Gastrocnemius medialis (tissue), 4 donors: Measurements from ENCODE around the gene ADM5. TPM values are rescaled to one million over a fixed set of nuclear protein-coding genes. Genes with fewer than 3 reads are reported as not detected.
"Not testable (repeated sequence)": the region's sequence is repeated elsewhere in the genome, so short reads cannot be mapped to it uniquely, and the experiment has no call there.

Experiments
- ATAC-seq, 2 donors: fragments of 150-250 bp; one replicate each; pipeline ENCODE4 v1.9.1; 2016
- DNase-seq, 2 donors: peaks; one replicate each; pipeline ENCODE4 v3.0.0-alpha.2; 2019
- H3K27ac ChIP-seq, 4 donors: fragments of 200-600 bp; sonication (generic); 1 replicate in 1 of 4; 2 replicates in 3 of 4; pipeline ENCODE4 v1.5.1; 2016 to 2018; ENCODE audit warnings: mild to moderate bottlenecking in 2 of 4, moderate library complexity in 1 of 4
- H3K27me3 ChIP-seq, 3 donors: fragments of 200-600 bp; sonication (generic) in 2 of 3; 1 replicate in 1 of 3; 2 replicates in 2 of 3; pipeline versions ENCODE4 v1.5.1 to v1.6.0; 2016 to 2019; ENCODE audit warnings: mild to moderate bottlenecking in 1 of 3, moderate library complexity in 1 of 3
- H3K36me3 ChIP-seq, 2 donors: fragments of 200-600 bp; sonication (generic) in 1 of 2; one replicate each; pipeline ENCODE4 v1.5.1; 2017 to 2018
- H3K4me1 ChIP-seq, 2 donors: fragments of 200-600 bp; sonication (generic) in 1 of 2; one replicate each; pipeline ENCODE4 v1.5.1; 2016 to 2017; ENCODE audit warnings: mild to moderate bottlenecking in 2 of 2
- H3K4me3 ChIP-seq, 4 donors: fragments of 200-600 bp; sonication (generic) in 3 of 4; 1 replicate in 1 of 4; 2 replicates in 3 of 4; pipeline ENCODE4 v1.5.1; 2016 to 2019; ENCODE audit warnings: mild to moderate bottlenecking in 2 of 4
- H3K9me3 ChIP-seq, 3 donors: fragments of 200-600 bp; sonication (generic) in 2 of 3; 1 replicate in 1 of 3; 2 replicates in 2 of 3; pipeline ENCODE4 v1.5.1; 2016 to 2019
- POLR2A ChIP-seq, 2 donors: fragments of 450-650 bp; IDR thresholded peaks; one replicate each; pipeline ENCODE4 v1.6.1; 2017; ENCODE audit warnings: antibody characterized with exemption in 2 of 2, mild to moderate bottlenecking in 2 of 2, moderate library complexity in 2 of 2
- in situ Hi-C, 4 donors: fragments of 200-750 bp; cut with MboI; loops; one replicate each; pipeline versions ENCODE4 v1.15.0 to v1.8.0; 2017; ENCODE audit warnings: low sequenced_read_pairs in 4 of 4
- intact Hi-C: fragments of 100-400 bp; cut with DNase I; formaldehyde crosslinking; loops from one replicate; pipeline ENCODE4 v1.15.1; 2023; ENCODE audit warnings: low total_unique reads
- total RNA-seq, 4 donors: library from RNA; depleted of rRNA; stranded (reverse); fragments of >200 nt; gene quantifications; one replicate each; pipeline versions ENCODE4 v1.1.0 to v1.2.3, GENCODE V29; 2016
- TF ChIP-seq, protein P1 (sequence below), 5 experiments: fragments of 450-650 bp in 3 of 5; fragments of 200-600 bp in 2 of 5; sonication (generic) in 2 of 5; IDR thresholded peaks in 4 of 5; conservative IDR thresholded peaks in 1 of 5; 1 replicate in 4 of 5; 2 replicates in 1 of 5; pipeline ENCODE4 v1.5.1; 2016 to 2019; ENCODE audit warnings: antibody characterized with exemption in 5 of 5, mild to moderate bottlenecking in 3 of 5, moderate library complexity in 3 of 5

ADM5 gene
- total RNA-seq, 4 donors from 2014 or later: 1.0 to 2.1 (median 1.4) TPM; not detected in 1

DNA sequence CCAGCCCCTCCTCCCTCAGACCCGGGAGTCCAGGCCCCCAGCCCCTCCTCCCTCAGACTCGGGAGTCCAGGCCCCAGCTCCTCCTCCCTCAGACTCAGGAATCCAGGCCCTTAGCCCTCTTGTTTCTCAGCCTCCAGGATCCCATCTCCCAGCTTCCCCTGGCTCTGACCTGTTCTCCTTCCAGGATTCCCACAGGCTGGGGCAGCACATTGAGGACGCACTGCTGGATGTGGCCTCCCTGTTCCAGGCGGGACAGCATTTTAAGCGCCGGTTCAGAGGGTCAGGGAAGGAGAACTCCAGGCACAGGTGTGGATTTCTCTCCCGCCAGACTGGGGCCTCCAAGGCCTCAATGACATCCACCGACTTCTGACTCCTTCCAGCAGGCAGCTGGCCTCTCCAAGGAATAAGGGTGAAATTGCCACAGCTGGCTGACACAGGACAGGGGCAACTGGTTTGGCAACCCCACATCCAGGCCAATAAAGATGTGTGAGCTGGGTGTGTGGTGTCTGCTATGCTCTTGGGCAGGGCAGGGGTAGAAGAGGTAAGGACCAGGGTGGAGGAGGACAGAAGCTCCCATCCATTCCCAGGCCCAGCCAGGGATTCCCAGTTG, 23.9 kb downstream of the ADM5 start:
- H3K27me3 ChIP-seq: no peaks in the 10 kb centered on the region
- no peaks in the 10 kb centered on the region for H3K9me3 ChIP-seq
- H3K4me1 ChIP-seq: no peaks in the 10 kb centered on the region
- no peak for TF ChIP-seq POLR2A (IDR thresholded peaks at IDR 0.05)
- TF ChIP-seq, protein P1, sequence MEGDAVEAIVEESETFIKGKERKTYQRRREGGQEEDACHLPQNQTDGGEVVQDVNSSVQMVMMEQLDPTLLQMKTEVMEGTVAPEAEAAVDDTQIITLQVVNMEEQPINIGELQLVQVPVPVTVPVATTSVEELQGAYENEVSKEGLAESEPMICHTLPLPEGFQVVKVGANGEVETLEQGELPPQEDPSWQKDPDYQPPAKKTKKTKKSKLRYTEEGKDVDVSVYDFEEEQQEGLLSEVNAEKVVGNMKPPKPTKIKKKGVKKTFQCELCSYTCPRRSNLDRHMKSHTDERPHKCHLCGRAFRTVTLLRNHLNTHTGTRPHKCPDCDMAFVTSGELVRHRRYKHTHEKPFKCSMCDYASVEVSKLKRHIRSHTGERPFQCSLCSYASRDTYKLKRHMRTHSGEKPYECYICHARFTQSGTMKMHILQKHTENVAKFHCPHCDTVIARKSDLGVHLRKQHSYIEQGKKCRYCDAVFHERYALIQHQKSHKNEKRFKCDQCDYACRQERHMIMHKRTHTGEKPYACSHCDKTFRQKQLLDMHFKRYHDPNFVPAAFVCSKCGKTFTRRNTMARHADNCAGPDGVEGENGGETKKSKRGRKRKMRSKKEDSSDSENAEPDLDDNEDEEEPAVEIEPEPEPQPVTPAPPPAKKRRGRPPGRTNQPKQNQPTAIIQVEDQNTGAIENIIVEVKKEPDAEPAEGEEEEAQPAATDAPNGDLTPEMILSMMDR (IDR thresholded peaks at IDR 0.05 in 4 of 5, conservative IDR thresholded peaks at IDR 0.05 in 1 of 5): no peak
- H3K4me3 ChIP-seq: no peak overlapping the region
- H3K36me3 ChIP-seq: no peaks in the 10 kb centered on the region
- DNase-seq (no peak), ATAC-seq (no peak)
- no peak overlapping the region for H3K27ac ChIP-seq
- intact Hi-C loops: no loop called here
- in situ Hi-C loops: no loop called here

DNA sequence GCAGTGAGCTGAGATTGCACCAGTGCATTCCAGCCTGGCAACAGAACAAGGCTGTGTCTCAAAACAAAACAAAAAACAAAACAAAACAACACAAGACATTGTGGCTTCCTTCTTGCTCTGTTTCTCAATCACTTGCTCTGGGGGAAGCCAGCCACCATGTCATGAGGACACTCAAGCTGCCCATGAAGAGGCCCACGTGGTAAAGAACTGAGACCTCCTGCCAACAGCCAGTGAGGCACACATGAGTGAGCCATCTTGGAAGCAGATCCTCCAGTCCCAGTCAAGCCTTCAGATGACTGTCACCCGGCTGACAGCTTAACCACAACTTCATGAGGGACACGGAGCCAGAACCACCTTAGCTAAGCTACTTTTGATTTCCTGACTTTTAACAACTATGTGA, 26.8 kb downstream of the ADM5 start:
- intact Hi-C loops (loop anchor here (2.0 to 5.0 kb wide), 2 partner anchors 51 to 93 kb away; partner anchors contain the start of gene AP2A1), in situ Hi-C loops (no loop called here)
- Histone ChIP-seq H3K9me3 (no peaks in the 10 kb centered on the region), H3K27ac (no peak overlapping the region), H3K27me3 (no peaks in the 10 kb centered on the region), H3K36me3 (no peaks in the 10 kb centered on the region), H3K4me1 (no peaks in the 10 kb centered on the region), H3K4me3 (no peak overlapping the region)
- no peak for DNase-seq
- ATAC-seq: no peak
- TF ChIP-seq POLR2A (IDR thresholded peaks at IDR 0.05): no peak
- TF ChIP-seq, protein P1 (IDR thresholded peaks at IDR 0.05 in 4 of 5, conservative IDR thresholded peaks at IDR 0.05 in 1 of 5): no peak

DNA sequence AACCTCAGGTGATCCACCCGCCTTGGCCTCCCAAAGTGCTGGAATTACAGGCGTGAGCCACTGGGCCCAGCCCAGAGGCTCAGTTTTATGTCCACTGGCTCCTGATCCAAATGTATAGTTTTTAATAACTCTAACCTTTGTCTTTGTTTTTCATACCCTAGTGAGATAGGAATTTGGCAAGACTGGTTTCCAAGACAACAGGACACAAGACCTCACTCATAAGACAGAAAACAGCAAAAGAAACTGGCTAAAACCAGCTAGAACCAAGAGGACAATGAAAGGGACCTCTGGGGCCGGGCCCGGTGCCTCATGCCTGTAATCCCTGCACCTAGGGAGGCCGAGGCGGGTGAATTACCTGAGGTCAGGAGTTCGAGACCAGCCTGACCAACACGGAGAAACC, 29.1 kb downstream of the ADM5 start:
- in situ Hi-C loops (no loop called here), intact Hi-C loops (loop anchor here (5.0 kb wide), 1 partner anchor 49 kb away; the partner anchor contains the start of gene AP2A1)
- no peak overlapping the region for H3K4me3 ChIP-seq
- no peaks in the 10 kb centered on the region for H3K4me1 ChIP-seq
- no peak for ATAC-seq
- H3K9me3 ChIP-seq: no peaks in the 10 kb centered on the region
- TF ChIP-seq, protein P1 (IDR thresholded peaks at IDR 0.05 in 4 of 5, conservative IDR thresholded peaks at IDR 0.05 in 1 of 5): no peak
- TF ChIP-seq POLR2A (IDR thresholded peaks at IDR 0.05): no peak
- no peaks in the 10 kb centered on the region for H3K36me3 ChIP-seq
- no peaks in the 10 kb centered on the region for H3K27me3 ChIP-seq
- no peak for DNase-seq
- no peak overlapping the region for H3K27ac ChIP-seq

DNA sequence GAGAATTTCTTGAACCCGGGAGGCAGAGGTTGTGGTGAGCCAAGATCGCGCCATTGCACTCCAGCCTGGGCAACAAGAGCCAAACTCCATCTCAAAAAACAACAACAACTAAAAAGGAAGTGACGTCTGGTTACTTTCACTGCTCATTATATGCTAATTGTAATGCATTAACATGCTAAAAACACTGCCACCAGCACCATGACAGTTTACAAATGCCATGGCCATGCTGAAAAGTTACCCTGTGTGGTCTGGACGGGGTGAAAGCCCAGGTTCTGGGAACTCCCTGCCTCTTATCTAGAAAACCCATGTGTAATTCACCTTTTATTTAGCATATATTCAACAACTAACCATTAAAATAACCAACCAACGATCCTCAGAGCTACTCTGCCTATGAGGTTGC, 29.6 kb downstream of the ADM5 start:
- TF ChIP-seq, protein P1 (IDR thresholded peaks at IDR 0.05 in 4 of 5, conservative IDR thresholded peaks at IDR 0.05 in 1 of 5): no peak
- no peak for TF ChIP-seq POLR2A (IDR thresholded peaks at IDR 0.05)
- H3K27ac ChIP-seq: no peak overlapping the region
- in situ Hi-C loops (no loop called here), intact Hi-C loops (loop anchor here (5.0 kb wide), 1 partner anchor 48 kb away; the partner anchor contains the start of gene AP2A1)
- no peaks in the 10 kb centered on the region for H3K9me3 ChIP-seq
- no peaks in the 10 kb centered on the region for H3K36me3 ChIP-seq
- ATAC-seq: no peak
- H3K4me1 ChIP-seq: no peaks in the 10 kb centered on the region
- H3K4me3 ChIP-seq: no peak overlapping the region
- no peak for DNase-seq
- no peaks in the 10 kb centered on the region for H3K27me3 ChIP-seq

DNA sequence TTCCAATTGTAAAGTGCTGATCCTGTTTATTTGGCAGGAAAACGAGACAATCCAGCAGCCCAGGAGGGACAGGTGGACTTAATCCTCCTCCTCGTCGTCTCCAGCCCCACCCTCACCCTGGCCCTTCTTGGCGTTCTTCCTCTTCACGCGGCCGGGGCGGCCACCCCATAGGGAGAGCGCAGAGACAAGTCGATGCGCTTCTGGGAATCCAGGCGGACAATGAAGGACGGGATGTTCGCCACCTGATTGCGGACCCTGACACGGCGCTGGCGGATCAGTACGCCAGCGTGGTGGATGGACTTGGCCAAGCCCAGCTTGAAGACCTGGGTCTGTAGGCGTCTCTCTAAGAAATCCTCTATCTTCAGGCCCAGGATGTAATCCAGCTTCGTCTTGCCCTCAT, 30.0 kb downstream of the ADM5 start:
- H3K27ac ChIP-seq, H3K4me3 ChIP-seq, H3K4me1 ChIP-seq, DNase-seq, H3K36me3 ChIP-seq, ATAC-seq, in situ Hi-C loops, H3K27me3 ChIP-seq, H3K9me3 ChIP-seq: not testable (repeated sequence)
- intact Hi-C loops: loop anchor here (5.0 kb wide), 1 partner anchor 48 kb away; the partner anchor contains the start of gene AP2A1
